GM18519 (cell line): ENCODE data around the gene SLC25A23.

Experiments
- ATAC-seq: cut with Tn5 transposase; IDR thresholded peaks from one replicate; pipeline ENCODE4 v1.9.1; 2021; ENCODE audit warnings: mild to moderate bottlenecking, moderate library complexity; ENCODE audit not compliant: unreplicated experiment, low FRiP score

The SLC25A23 gene

GRCh38 chr19:6481541-6482342 is 22.1 kb upstream of the SLC25A23 start, which contains the start of gene DENND1C:
Gene DENND1C, minus strand, starts transcription at chr19:6481787. Its CDS starts 92 bp downstream, at chr19:6481695.
- no peak for ATAC-seq

- no peak for ATAC-seq
Observed at GRCh38 chr19:6480848-6481415, 21.3 kb upstream of the SLC25A23 start.

- no peak for ATAC-seq
Observed at GRCh38 chr19:6479836-6480398, 20.3 kb upstream of the SLC25A23 start.

DNA sequence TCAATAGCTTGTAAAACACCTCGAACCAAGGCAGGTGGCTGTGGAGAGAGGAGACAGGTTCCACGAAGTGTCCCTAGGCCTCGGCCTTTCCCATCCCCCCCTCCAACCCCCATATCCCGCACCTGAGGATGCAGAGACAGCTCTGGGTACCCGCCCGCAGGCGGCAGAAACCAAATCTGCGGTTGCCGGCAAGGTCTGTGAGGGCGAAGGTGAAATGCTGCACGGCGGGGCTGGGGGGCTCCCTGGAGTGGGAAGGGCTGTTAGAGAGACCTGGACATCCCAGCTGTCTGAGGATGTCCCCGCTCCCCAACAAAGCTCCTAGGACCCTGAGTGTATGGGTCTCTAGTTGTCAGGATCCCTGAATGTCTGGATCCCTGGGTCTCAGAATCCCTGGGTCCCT is 19.2 kb upstream of the SLC25A23 start:
- ATAC-seq = no peak

- no peak for ATAC-seq
Observed at GRCh38 chr19:6476896-6477431, 17.4 kb upstream of the SLC25A23 start.

DNA sequence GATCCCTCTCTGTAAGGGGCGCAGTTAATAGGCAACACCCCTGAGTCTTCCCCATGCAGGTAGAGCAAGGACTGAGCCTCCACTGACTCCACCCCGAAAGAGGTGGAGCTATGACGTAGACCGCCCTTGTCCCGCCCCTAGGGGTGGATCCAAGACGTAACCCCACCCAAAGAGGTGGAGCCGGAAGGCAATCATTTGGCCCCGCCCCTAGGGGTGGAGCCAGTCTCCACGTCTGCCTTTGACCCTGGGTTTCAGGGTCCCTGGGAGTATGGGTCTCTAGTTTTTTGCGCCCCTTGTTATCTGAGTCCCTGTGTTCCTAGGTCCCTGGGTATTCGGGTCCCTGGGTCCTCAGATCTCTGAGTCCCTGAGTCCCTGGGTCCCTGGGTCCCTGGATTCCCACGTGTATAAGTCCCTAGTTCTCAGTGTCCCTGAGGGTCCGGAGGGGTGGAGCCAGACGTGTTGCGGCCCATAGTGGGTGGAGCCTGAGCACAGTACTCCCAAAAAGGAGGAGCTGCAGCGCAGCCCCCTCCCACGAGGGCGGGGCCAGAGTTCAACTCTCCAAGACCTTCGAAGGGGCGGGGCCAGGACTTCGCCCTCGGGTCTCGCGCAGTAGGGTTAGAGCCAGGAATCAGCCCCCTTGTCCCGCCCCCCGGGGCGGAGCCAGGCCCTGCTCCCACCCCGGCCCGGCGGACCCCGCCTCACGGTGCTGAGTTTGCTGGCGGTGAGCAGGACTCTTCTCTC is 16.7 kb upstream of the SLC25A23 start:
- no peak for ATAC-seq

- no peak for ATAC-seq
Observed at GRCh38 chr19:6475321-6476108, 15.9 kb upstream of the SLC25A23 start.

DNA sequence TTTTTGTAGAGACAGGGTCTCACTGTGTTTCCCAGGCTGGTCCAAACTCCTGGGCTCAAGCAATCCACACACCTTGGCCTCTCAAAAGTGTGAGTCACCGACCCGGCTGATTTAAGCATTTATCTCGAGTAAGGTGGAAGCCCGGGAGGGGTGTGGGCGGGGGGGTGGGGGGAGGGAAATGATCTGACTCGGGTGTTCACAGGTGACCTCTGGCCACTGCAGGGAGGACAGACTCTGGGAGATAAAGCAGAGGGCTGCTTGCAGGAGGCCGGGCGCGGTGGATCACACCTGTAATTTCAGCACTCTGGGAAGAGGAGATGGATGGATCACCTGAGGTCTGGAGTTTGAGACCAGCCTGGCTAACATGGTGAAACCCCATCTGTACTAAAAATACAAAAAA is 14.1 kb upstream of the SLC25A23 start:
- no peak for ATAC-seq

GRCh38 chr19:6472713-6473112 is 13.1 kb upstream of the SLC25A23 start:
- ATAC-seq = no peak

DNA sequence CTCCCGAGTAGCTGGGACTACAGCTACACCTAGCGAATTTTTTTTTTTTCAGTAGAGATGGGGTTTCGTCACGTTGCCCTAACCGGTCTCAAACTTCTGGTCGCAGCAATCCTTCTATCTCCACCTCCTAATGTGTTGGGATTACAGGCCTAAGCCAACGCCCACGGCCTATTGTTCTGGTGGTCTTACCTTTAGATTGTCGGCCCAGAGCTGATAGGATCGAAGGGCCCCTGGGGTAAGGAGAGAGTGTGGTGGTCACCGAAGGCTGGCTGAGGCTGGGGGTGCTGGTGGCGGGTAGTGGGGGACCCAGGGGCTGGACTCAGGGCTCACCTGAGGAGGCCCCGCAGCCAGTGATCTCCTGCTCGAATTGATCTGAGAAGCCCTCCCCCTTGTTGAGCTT is 11.5 kb upstream of the SLC25A23 start:
- ATAC-seq = no peak

- no peak for ATAC-seq
Observed at GRCh38 chr19:6470173-6470572, 10.6 kb upstream of the SLC25A23 start.

DNA sequence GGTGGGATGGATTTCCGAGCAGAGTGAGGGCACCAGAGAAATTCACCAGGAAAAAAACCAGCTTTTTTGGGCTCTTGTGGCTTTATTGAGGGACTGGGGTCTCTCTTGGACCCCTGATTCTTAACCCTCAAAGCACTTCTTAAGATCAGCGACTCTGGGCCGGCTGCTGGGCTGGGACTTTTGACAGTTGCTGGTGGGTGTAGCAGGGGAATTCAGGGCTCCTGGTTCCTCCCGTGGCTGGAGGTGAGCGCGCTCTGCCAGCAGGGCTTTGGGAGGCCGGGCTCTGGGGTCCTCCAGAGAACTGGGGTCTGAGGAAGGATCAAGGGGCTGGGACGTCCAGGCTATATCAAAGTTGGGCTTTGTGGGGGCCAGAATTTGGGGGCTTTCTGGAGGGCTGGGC is 7.8 kb upstream of the SLC25A23 start:
- no peak for ATAC-seq

GRCh38 chr19:6466526-6467248 is 7.1 kb upstream of the SLC25A23 start:
- no peak for ATAC-seq

GRCh38 chr19:6465663-6466062 is 6.1 kb upstream of the SLC25A23 start:
- no peak for ATAC-seq

- ATAC-seq = no peak
Observed at GRCh38 chr19:6465006-6465405, 5.4 kb upstream of the SLC25A23 start.

DNA sequence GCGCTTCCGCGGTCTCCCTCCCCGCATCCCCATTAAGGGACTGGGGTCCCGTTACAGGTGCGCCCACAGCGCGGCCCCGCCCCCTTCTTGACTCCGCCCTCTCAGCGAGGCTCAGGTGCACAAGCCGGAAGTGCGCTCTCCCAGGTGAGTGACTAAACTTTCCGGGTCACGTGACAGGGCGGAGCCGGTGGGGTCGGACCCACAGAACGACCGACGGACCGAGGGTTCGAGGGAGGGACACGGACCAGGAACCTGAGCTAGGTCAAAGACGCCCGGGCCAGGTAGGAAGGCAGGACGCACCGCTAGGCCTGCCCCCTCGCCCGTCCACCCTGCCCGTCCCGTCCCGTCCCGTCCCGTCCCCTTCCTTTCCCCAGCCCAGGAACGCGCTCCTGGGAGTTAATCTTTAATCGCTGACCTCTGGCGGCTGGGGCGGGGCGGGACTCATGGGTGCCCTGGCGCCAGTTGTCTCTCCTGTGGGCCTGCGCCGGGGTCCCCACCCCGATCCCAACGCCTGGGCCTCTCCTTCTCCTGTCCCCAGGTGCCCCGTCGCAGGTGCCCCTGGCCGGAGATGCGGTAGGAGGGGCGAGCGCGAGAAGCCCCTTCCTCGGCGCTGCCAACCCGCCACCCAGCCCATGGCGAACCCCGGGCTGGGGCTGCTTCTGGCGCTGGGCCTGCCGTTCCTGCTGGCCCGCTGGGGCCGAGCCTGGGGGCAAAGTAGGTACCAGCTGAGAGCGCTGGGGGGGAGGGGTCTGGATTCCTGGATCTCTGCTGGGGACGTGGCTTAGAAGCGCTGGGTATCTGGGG is 4.7 kb upstream of the SLC25A23 start, which contains the start of gene CRB3:
Gene CRB3, plus strand, starts transcription at position 202 of the 804 bp plus-strand sequence. Its CDS starts 431 bp downstream, at position 633.
- no peak for ATAC-seq

DNA sequence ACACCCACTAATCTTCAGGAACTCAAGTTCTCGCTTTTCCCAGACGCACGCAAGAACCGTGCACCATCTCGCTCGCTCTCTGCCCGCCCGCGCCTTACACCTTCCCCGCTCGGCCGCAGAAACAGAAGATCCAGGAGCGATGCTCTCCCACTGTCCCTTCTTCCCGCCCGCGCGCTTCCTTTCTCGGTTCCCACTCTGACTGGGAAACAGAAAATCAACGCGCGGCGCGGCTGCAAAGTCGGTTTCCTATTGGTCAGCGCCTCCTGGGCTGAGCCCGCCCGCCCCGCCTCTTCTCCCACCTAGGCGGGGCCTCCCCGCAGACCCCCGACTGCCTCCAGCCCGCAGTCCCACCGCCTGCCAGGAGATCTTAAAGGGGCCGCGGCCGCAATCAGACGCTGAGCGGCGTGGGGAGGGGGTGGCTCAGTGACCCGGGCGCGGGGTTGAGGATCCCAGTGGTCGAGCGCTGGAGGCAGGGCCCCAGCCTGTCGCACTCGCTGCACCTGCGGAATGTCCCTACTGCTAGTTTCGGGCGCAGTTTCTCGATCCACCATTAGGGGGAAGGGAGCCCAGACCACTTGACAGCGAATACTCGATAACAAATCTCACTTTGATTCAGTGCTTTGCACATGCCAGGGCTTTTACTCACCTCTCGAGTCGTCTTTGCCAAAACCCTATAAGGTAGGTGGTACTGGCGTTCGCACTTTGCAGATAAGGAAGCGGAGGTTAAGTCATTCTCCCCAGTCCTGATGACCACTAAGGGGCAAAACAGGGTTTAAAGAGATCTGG is 700 bp upstream of the SLC25A23 start:
- peak; percentile 50 for ATAC-seq
